PC-9 (cell line): ENCODE measurements around the gene CFAP74.

ENCODE experiments used
- EZH2 ChIP-seq: fragments of 200-600 bp; sonication (generic); IDR thresholded peaks from 2 replicates; pipeline ENCODE4 v1.8.0; 2017; ENCODE audit warnings: antibody characterized with exemption, low read depth
- TF ChIP-seq, protein P1 (sequence below): fragments of 200-600 bp; sonication (generic); conservative IDR thresholded peaks from 2 replicates; pipeline ENCODE4 v1.6.1; 2017; ENCODE audit warnings: mixed run types, antibody characterized with exemption, mild to moderate bottlenecking, moderate library complexity

DNA sequence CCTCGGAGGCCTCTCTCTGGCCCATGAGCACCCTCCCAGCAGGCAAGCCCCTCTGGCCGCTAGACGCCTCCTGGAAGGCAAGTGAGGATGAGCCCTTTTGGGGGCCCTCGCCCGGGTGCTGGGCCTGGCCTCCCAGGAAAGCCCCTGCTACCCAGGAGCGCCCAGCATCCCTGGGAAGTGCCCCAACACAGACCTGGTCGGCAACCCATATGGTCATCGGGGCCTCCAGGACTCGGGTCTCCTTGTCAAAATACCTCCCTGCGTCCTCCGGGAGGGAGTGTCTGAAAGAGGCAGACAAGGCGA lies 63.5 kb downstream of the CFAP74 start:
- TF ChIP-seq, protein P1, sequence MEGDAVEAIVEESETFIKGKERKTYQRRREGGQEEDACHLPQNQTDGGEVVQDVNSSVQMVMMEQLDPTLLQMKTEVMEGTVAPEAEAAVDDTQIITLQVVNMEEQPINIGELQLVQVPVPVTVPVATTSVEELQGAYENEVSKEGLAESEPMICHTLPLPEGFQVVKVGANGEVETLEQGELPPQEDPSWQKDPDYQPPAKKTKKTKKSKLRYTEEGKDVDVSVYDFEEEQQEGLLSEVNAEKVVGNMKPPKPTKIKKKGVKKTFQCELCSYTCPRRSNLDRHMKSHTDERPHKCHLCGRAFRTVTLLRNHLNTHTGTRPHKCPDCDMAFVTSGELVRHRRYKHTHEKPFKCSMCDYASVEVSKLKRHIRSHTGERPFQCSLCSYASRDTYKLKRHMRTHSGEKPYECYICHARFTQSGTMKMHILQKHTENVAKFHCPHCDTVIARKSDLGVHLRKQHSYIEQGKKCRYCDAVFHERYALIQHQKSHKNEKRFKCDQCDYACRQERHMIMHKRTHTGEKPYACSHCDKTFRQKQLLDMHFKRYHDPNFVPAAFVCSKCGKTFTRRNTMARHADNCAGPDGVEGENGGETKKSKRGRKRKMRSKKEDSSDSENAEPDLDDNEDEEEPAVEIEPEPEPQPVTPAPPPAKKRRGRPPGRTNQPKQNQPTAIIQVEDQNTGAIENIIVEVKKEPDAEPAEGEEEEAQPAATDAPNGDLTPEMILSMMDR: no peak
- TF ChIP-seq EZH2: no peak
